Right renal cortex interstitium (tissue), 3 donors: Measurements from ENCODE around the gene ANKRD11. TPM values are rescaled to one million over a fixed set of nuclear protein-coding genes. Genes with fewer than 3 reads are reported as not detected.
"Not testable (repeated sequence)": the region's sequence is repeated elsewhere in the genome, so short reads cannot be mapped to it uniquely, and the experiment has no call there.

ENCODE experiments used
- DNase-seq, 3 donors: peaks; one replicate each; pipeline ENCODE4 v3.0.0-alpha.2; 2013; ENCODE audit warnings: low read depth in 3 of 3, low spot score in 2 of 3
- polyA plus RNA-seq, 3 donors: library from polyadenylated mRNA; unstranded; fragments of 120-200 nt; gene quantifications; one replicate each; pipeline ENCODE4 v1.2.1, GENCODE V29; 2013; ENCODE audit not compliant: insufficient read length in 3 of 3

The ANKRD11 gene
- polyA plus RNA-seq, 3 donors = 84.3 to 86.5 (median 86.3) TPM

- no peak for DNase-seq
Measured at GRCh38 chr16:89278441-89279240, 211.7 kb downstream of the ANKRD11 start.

- no peak for DNase-seq
Measured at GRCh38 chr16:89277641-89278341, 212.6 kb downstream of the ANKRD11 start.

DNA sequence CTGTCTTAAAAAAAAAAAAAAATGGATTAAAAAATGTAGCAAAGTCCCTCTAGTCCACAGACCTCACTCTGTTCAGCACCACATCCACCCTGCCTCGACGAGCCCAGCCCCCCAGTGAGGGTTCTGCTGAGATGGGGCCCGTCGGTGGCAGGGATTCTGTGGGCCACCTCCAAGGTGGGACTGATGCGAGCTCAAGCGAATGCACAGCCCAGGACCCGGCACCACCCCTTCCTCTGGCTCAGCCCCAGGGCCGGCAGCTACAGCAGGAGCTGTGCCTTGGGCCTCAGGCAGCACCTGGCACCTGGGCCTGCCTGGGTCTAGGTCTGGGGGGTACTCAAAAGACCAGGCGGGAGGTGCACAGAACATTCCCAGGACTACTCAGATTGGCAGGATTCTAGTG lies 213.3 kb downstream of the ANKRD11 start:
- DNase-seq = no peak

DNA sequence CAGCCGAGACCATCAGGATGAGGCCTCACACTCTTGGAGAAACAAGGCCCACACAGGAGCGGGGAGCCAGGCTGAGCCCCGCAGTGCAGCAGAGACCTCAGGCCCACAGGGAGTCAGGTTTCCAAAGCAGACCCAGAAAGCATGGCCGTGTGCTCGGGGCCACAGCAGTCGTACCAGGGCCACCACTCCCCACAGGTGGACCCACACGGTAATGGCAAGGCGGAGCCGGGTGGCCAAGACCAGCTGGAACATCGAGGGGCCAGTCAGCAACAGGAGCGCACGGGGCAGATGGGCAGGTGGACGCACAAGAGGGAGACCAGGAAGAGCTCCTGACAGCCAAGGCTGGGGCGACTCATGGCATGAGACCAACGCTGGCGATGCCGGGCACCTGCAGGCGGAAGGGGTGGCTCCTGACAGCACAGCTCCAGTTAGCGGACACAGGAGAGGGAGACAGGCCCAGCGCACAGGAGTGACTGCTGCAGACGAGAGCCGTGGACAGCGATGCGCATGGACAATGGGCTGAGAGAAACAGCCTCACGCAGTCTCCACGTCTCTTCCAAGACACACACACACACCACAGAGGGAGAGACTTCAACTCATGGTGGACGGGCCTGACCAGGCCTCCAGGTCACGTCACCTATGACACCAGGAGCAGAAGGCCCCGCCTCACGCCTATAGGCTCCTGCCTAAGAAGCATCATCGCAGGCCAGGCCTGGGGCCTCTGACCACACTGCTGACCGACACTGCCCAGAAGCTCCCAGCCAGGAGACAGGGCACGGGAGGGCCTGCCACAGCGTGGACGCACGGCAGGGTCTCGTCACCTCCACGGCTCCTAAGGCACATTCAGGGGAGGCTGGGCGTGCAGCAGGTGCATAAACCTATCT lies 214.3 kb downstream of the ANKRD11 start:
- DNase-seq = no peak

DNA sequence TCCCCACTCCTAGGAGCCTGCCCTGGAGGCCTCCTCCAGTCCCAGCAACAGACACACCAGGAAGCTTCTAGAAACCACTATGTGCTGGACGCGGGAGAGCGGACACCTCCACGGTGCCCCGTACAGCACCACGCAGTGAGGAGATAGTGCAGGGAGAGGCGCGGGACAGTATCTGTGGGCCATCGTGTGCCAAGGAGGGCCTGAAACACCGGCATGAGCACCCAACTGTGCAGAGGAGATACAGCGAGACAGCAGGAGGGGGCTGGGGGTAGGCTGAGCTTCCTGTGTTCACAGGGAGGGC lies 215.1 kb downstream of the ANKRD11 start:
- DNase-seq = no peak

- no peak for DNase-seq
Measured at GRCh38 chr16:89274561-89275283, 215.6 kb downstream of the ANKRD11 start.

DNA sequence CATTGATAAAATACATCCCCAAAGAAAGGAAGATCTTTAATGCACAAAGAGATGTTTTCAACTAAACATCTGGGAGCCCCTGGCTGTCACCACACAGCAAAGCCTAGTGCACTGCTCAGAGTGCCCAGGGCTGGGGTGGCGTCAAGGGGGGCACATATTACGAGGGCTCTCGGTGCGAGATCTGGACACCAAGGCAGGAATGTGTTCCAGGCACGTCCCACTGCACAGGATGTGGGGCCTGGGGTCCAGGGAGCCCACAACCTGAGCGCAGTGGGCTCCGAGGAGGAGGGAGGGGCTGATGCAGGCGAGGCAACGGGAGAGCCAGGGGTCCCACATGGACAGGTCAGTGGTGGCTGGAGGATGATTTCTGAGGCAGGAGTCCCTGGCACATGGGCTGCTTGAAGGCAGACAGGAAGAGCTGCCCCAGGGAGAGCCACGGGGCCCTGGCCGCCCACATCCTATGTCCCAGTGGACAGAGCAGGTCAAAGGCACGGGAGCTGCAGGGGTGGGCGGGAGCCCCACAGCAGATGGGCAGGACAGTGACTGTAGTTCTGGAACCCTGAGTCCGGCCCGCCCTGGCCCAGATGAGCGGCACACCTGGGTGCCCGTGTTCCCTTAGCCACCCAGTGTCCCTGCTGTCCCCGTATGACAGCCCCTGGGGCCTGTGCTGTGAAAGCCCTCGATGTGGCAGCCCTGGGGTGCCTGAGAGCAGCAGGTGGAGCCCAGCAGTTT lies 216.5 kb downstream of the ANKRD11 start:
- DNase-seq = no peak

DNA sequence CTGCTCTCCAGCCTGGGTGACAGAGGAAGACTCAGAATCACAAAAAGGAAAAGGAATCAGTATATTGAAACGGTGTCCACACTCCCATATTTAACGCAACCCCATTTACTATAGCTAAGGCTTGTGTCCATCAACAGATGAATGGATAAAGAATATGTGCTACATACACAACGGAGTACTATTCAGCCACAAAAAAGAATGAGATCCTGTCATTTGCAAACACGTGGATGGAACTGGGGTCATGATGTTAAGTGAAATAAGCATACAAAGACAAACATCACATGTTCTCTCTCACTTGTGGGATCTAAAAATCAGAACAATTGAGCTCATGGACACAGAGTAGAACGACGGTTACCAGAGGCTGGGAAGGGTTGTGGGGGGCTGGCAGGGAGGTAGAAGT lies 217.7 kb downstream of the ANKRD11 start:
- no peak for DNase-seq

- no peak for DNase-seq
Measured at GRCh38 chr16:89270666-89271345, 219.6 kb downstream of the ANKRD11 start.

DNA sequence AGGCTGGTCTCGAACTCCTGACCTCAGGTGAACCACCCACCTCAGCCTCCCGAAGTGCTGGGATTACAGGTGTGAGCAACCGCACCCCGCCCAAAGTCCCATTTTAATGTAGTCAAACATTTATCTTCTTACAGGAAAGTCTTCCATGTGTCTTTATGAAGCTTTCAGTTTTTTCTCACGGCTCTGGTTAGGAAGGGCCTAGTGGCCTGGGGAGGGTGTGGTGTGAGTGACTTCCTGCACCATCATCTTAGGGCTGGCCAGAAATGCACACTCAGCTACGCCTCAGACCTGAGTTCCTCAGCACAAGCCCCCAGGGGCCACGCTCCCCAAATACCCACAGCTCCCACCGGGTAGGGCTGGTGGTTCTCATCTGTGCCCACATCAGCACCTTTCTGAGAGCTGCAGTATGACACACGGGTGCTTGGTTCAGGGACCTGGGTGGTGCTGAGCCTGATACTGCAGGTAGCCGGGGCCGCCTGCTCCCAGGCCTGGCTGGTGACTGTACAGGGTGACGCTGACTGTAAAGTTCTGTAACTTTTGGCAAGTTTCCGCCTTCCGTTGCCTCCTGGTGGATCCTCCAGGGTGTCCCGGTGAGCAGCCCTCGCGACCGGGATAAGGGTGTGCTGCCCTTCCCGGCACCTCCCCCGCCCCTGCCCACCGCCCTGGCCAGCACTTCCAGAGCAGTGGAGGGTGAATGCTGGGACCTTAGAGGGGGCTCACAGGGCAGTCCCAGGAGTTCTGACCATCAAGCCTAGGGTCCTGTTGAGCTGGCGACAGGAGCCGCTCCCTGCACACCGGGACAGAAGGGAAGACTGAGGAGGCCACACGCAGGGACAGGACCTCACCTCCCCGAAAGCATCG lies 220.3 kb downstream of the ANKRD11 start:
- DNase-seq = no peak

- no peak for DNase-seq
Measured at GRCh38 chr16:89268987-89269735, 221.2 kb downstream of the ANKRD11 start.

- DNase-seq = no peak
Measured at GRCh38 chr16:89268585-89268984, 221.8 kb downstream of the ANKRD11 start.

DNA sequence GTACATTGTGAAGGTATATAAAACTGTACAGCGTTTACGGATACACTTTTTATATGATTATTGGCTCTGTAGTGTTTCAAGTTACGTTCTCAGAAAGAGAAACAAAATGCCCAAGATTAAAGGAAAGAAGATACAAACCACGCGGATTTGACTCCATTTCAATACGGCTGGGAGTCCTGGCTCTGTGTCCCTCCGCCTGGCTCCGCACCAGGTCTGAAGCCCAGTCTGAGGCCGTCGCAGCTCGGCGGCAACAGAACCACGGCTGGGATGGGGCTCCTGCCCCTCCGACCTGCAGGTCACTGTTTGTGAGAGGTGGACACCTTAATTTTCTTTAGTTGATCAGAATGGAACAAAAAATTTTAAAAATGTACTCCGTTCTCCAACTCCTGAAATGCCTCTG lies 222.6 kb downstream of the ANKRD11 start:
- DNase-seq = not testable (repeated sequence)

- DNase-seq = no peak
Measured at GRCh38 chr16:89266521-89267134, 223.7 kb downstream of the ANKRD11 start.

DNA sequence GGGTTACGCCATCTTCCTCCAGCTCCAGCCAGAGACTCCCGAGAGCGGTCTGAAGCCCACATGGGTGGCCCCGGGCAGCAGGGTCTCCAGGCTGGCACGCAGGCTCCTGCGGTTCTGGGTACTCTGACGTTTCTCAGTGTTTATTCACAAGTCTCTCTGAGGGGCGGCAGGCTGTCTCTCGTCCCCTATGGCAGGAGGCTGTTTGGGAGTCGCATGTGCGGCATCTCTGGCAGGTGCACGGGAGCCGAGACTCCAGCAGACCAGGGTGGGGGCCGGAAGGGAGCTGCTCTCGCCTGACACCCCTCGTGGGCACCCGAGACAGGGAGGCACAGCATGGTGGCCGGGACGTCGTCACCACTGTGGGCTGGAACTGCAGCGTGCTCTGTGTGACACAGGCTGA lies 224.7 kb downstream of the ANKRD11 start:
- DNase-seq = no peak

DNA sequence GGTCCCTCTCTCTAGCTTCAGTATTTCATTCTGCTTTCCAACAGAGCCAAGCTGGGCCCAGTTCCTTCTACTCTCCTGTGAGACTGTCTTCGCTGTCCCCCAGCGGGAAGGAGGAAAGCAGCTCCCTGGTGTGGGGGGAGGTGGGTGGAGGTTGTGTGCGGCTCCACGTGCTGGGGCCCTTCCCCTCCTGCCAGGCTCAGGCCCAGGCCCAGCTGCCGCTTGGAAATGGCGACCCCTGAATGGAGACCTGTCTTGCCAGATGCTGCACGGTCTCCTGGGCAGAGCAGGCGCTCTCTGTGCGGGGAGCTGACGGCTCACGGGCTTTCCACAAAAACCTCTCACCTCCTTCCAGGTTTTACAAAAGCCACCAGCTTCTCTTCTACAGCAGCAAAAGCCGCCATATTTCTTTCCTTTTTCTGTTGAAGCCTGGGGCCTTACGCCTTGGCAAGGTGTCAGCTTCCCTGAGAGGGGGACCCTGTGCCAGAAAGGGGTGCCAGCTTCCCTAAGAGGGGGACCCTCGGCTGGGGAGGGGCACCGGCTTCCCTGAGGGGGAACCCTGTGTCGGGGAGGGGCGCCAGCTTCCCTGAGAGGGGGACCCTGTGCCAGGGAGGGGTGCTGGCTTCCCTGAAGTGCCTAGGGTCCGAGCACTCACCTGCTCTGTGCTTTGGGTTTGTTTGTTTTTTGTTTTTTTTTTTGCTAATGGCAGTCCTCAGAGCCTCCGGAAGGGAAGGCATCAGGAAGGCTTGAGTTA lies 225.4 kb downstream of the ANKRD11 start:
- no peak for DNase-seq
